ENCODE results near the gene FOXD4. TPM values are rescaled to one million over a fixed set of nuclear protein-coding genes. Genes with fewer than 3 reads are reported as not detected.
"Not testable (repeated sequence)": the region's sequence is repeated elsewhere in the genome, so short reads cannot be mapped to it uniquely, and the experiment has no call there.

Gene FOXD4
- total RNA-seq, 1 experiment from 2014 or later: not detected

- H3K4me2 ChIP-seq: not testable (repeated sequence)
These were observed 29.7 kb downstream of the FOXD4 start for GRCh38 chr9:88396-89037.

GRCh38 chr9:87860-88259 is 30.4 kb downstream of the FOXD4 start:
- intact Hi-C loops (cut with micrococcal nuclease; ENCODE audit: unreplicated experiment); DNase-seq; CTCF ChIA-PET; H4K20me1 ChIP-seq (ENCODE audit: insufficient read depth); H3K9me2 ChIP-seq (ENCODE audit: insufficient read depth); H3F3A ChIP-seq (ENCODE audit: insufficient read depth, low read depth); POLR2A ChIA-PET (ENCODE audit: unreplicated experiment); H3K4me1 ChIP-seq (replicated peaks; ENCODE audit: insufficient read depth); H3K9me3 ChIP-seq (ENCODE audit: insufficient read depth, low read depth); H3K36me3 ChIP-seq (ENCODE audit: low read depth); BruUV-seq (replicated peaks); H3K4me2 ChIP-seq; H3K27ac ChIP-seq; H3K27me3 ChIP-seq (ENCODE audit: insufficient read depth, low read depth); H3K4me3 ChIP-seq; H3K79me2 ChIP-seq (ENCODE audit: low read depth); H2AFZ ChIP-seq: not testable (repeated sequence)

More at GRCh38 chr9:88396-89037, 29.7 kb downstream of the FOXD4 start:
- CTCF ChIA-PET; intact Hi-C loops (cut with micrococcal nuclease; ENCODE audit: unreplicated experiment); DNase-seq; H3K36me3 ChIP-seq (ENCODE audit: low read depth); H3K27me3 ChIP-seq (ENCODE audit: insufficient read depth, low read depth); BruUV-seq (replicated peaks); H3F3A ChIP-seq (ENCODE audit: insufficient read depth, low read depth); H3K4me1 ChIP-seq (replicated peaks; ENCODE audit: insufficient read depth); H3K9me3 ChIP-seq (ENCODE audit: insufficient read depth, low read depth); POLR2A ChIA-PET (ENCODE audit: unreplicated experiment); H3K79me2 ChIP-seq (ENCODE audit: low read depth); H3K9me2 ChIP-seq (ENCODE audit: insufficient read depth); H3K27ac ChIP-seq; H4K20me1 ChIP-seq (ENCODE audit: insufficient read depth); H2AFZ ChIP-seq; H3K4me3 ChIP-seq: not testable (repeated sequence)
- TF ChIP-seq CTCF (conservative IDR thresholded peaks at IDR 0.05): peak; percentile 26; the same call in 1 of the 2 replicates

GRCh38 chr9:87105-87504 is 31.1 kb downstream of the FOXD4 start:
- CTCF ChIA-PET; H3K4me3 ChIP-seq; DNase-seq; H3K9me3 ChIP-seq (ENCODE audit: insufficient read depth, low read depth); H3K36me3 ChIP-seq (ENCODE audit: low read depth); H4K20me1 ChIP-seq (ENCODE audit: insufficient read depth); H2AFZ ChIP-seq; H3K4me1 ChIP-seq (replicated peaks; ENCODE audit: insufficient read depth); BruUV-seq (replicated peaks); POLR2A ChIA-PET (ENCODE audit: unreplicated experiment); H3K79me2 ChIP-seq (ENCODE audit: low read depth); H3K27ac ChIP-seq; H3K27me3 ChIP-seq (ENCODE audit: insufficient read depth, low read depth); H3K4me2 ChIP-seq; intact Hi-C loops (cut with micrococcal nuclease; ENCODE audit: unreplicated experiment); H3F3A ChIP-seq (ENCODE audit: insufficient read depth, low read depth); H3K9me2 ChIP-seq (ENCODE audit: insufficient read depth): not testable (repeated sequence)

GRCh38 chr9:86697-87096 is 31.5 kb downstream of the FOXD4 start:
- DNase-seq; H2AFZ ChIP-seq; H3F3A ChIP-seq (ENCODE audit: insufficient read depth, low read depth); BruUV-seq (replicated peaks); H3K4me2 ChIP-seq; H3K27ac ChIP-seq; CTCF ChIA-PET; H3K27me3 ChIP-seq (ENCODE audit: insufficient read depth, low read depth); H3K36me3 ChIP-seq (ENCODE audit: low read depth); POLR2A ChIA-PET (ENCODE audit: unreplicated experiment); H3K9me3 ChIP-seq (ENCODE audit: insufficient read depth, low read depth); intact Hi-C loops (cut with micrococcal nuclease; ENCODE audit: unreplicated experiment); H3K4me1 ChIP-seq (replicated peaks; ENCODE audit: insufficient read depth); H4K20me1 ChIP-seq (ENCODE audit: insufficient read depth); H3K4me3 ChIP-seq; H3K79me2 ChIP-seq (ENCODE audit: low read depth); H3K9me2 ChIP-seq (ENCODE audit: insufficient read depth): not testable (repeated sequence)

- H3K27ac ChIP-seq; H3K4me3 ChIP-seq; H3K4me2 ChIP-seq; H3K36me3 ChIP-seq (ENCODE audit: low read depth); H3K27me3 ChIP-seq (ENCODE audit: insufficient read depth, low read depth); POLR2A ChIA-PET (ENCODE audit: unreplicated experiment); BruUV-seq (replicated peaks); H3K4me1 ChIP-seq (replicated peaks; ENCODE audit: insufficient read depth); H3F3A ChIP-seq (ENCODE audit: insufficient read depth, low read depth); H3K79me2 ChIP-seq (ENCODE audit: low read depth); H2AFZ ChIP-seq; H4K20me1 ChIP-seq (ENCODE audit: insufficient read depth); H3K9me3 ChIP-seq (ENCODE audit: insufficient read depth, low read depth); H3K9me2 ChIP-seq (ENCODE audit: insufficient read depth); DNase-seq; CTCF ChIA-PET; intact Hi-C loops (cut with micrococcal nuclease; ENCODE audit: unreplicated experiment): not testable (repeated sequence)
These were observed 35.1 kb downstream of the FOXD4 start for GRCh38 chr9:82932-83689.

GRCh38 chr9:78333-78732 is 39.9 kb downstream of the FOXD4 start:
- DNase-seq; H3K27ac ChIP-seq; H3K9me3 ChIP-seq (ENCODE audit: insufficient read depth, low read depth); POLR2A ChIA-PET (ENCODE audit: unreplicated experiment); CTCF ChIA-PET; BruUV-seq (replicated peaks); H3K36me3 ChIP-seq (ENCODE audit: low read depth); H3K4me3 ChIP-seq; H3K27me3 ChIP-seq (ENCODE audit: insufficient read depth, low read depth); H3K9me2 ChIP-seq (ENCODE audit: insufficient read depth); H3K4me1 ChIP-seq (replicated peaks; ENCODE audit: insufficient read depth); H3F3A ChIP-seq (ENCODE audit: insufficient read depth, low read depth); H4K20me1 ChIP-seq (ENCODE audit: insufficient read depth); H3K79me2 ChIP-seq (ENCODE audit: low read depth); intact Hi-C loops (cut with micrococcal nuclease; ENCODE audit: unreplicated experiment); H2AFZ ChIP-seq; H3K4me2 ChIP-seq: not testable (repeated sequence)

GRCh38 chr9:76389-76788 is 41.8 kb downstream of the FOXD4 start:
- H2AFZ ChIP-seq; H3K9me3 ChIP-seq (ENCODE audit: insufficient read depth, low read depth); H3K4me3 ChIP-seq; H3K9me2 ChIP-seq (ENCODE audit: insufficient read depth); POLR2A ChIA-PET (ENCODE audit: unreplicated experiment); BruUV-seq (replicated peaks); H3K4me1 ChIP-seq (replicated peaks; ENCODE audit: insufficient read depth); H4K20me1 ChIP-seq (ENCODE audit: insufficient read depth); H3F3A ChIP-seq (ENCODE audit: insufficient read depth, low read depth); H3K36me3 ChIP-seq (ENCODE audit: low read depth); intact Hi-C loops (cut with micrococcal nuclease; ENCODE audit: unreplicated experiment); H3K4me2 ChIP-seq; DNase-seq; H3K27me3 ChIP-seq (ENCODE audit: insufficient read depth, low read depth); CTCF ChIA-PET; H3K79me2 ChIP-seq (ENCODE audit: low read depth); H3K27ac ChIP-seq: not testable (repeated sequence)
